NT2/D1 (cell line): ENCODE measurements around the gene NKAIN2.

ENCODE experiments used
- YY1 ChIP-seq: IDR thresholded peaks from 2 replicates; pipeline ENCODE4 v1.6.1; 2011; ENCODE audit not compliant: insufficient read length, insufficient read depth
- ZNF274 ChIP-seq: IDR thresholded peaks from 2 replicates; pipeline ENCODE4 v1.6.1; 2011; ENCODE audit warnings: mild to moderate bottlenecking, low read depth, low read length

DNA sequence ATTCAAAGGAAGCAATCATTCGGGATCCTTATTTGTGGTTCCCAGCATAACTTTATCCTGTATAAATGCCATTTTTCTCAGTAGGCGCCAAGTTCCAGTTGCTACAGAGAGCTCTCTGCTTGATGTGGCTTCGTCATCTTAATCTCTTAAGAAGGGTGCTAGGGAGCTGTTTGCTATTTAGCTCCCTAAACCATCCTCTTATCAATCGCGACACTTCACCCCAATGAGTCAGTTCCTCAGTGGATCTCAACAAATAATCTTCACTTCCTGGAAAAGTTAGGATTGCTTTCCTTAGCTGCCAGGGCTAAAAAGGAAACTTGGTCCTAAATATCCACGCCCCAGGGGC lies 1.3 kb upstream of the NKAIN2 start:
- TF ChIP-seq YY1 (no peak), ZNF274 (no peak)
